ENCODE results near the gene PAPPA.

PAPPA gene

DNA sequence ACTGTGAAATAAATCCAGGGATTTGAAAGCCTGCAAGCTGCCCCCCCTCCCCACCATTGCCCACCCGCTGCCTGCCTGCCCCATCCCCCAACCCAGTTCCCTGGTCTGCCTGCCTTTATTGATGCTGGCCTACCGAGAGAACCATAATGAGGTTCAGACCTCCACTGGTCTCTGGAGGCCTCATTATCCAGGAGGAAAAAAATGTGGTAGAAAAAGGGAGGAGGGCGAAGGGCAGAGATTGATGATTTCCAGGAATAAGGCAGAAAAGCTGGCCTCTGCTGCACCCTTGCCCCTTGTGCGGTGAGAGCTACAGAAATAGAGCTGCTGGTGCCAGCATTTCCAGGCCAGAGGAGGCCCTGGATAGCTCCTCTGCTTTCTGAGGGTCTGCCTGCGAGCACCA, 216.1 kb downstream of the PAPPA start:
- DNase-seq, result no peak
- intact Hi-C loops (cut with DNase I), result no loop called here

- intact Hi-C loops (cut with DNase I), result no loop called here
- no peak for DNase-seq
Observed at GRCh38 chr9:116370556-116370955, 217.0 kb downstream of the PAPPA start.

GRCh38 chr9:116372081-116372673, 218.6 kb downstream of the PAPPA start:
- intact Hi-C loops (cut with DNase I), result no loop called here
- DNase-seq, result no peak

DNA sequence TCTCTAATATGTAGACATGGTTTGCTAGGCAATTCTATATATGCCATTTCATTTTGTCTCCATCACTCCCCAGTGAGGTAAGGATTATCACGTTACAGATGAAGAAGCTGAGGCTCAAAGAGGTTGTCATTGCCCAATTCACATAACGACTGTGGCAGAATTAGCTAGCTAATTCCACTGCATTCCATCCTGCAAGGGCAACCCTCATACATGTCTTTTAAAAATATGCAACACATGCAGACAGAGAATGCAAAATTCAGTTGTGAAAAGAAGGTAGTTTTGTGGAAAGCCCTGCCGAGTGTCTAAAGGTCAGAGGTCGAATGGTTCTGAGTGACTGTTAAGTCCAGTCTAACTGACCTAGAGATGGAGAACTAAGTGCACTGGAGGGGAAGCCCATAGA, 219.2 kb downstream of the PAPPA start:
- DNase-seq, result no peak
- intact Hi-C loops (cut with DNase I), result no loop called here

DNA sequence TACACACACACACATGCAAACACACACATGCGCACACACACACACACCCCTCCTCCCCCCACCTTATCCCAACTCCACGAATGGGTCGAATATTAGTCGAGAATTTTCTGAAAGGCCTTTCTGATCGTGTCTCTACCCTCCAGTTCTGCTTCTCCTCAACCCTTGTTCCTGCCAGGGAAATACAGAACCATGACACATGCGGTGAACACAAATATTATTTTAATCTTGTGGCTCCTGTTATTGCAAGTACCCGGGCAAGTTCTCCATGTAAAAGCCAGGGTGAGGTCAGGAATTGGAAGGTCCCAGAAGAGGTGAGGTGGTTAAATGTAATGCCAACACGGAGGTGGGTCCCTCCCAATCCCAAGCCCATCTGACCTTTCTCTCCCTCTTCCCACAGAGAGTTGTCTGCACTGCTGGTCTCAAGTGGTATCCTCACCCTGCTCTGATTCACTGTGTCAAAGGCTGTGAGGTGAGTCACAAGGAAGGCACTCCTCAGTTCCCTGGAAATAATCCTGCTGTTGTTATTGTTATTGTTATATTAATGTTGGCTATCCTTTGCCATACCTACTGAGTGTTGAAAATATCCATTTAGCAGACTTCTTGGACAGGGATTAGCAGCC, 223.7 kb downstream of the PAPPA start:
- no peak for DNase-seq

GRCh38 chr9:116378873-116379272, 225.3 kb downstream of the PAPPA start:
- DNase-seq, result no peak
- intact Hi-C loops (cut with DNase I), result no loop called here

More for the DNA sequence above, 223.7 kb downstream of the PAPPA start:
- intact Hi-C loops (cut with DNase I), result no loop called here

DNA sequence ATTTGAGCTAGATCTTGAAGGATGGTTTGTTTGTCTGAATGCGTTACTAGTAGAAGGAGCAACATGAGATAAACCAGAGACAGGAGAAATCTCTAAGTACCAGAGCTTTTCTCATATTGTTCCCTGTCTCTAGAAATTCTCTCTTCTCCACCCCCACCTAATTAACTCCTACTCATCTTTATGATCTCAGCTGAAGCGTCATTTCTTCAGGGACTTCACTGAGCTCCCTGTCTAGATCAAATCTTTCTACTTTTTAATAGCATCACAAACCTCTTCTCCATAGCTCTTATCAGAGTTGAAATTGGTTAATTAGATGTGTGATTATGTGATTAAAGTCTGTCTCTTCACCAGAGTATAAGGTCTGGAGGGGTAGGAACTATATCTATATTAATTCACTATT, 226.2 kb downstream of the PAPPA start:
- no peak for DNase-seq
- intact Hi-C loops (cut with DNase I), result no loop called here

GRCh38 chr9:116380496-116380995, 227.0 kb downstream of the PAPPA start:
- DNase-seq, result no peak
- intact Hi-C loops (cut with DNase I), result no loop called here

GRCh38 chr9:116381350-116381749, 227.8 kb downstream of the PAPPA start:
- intact Hi-C loops (cut with DNase I), result no loop called here
- DNase-seq, result no peak

GRCh38 chr9:116382053-116382452, 228.5 kb downstream of the PAPPA start:
- DNase-seq, result no peak
- intact Hi-C loops (cut with DNase I), result no loop called here

DNA sequence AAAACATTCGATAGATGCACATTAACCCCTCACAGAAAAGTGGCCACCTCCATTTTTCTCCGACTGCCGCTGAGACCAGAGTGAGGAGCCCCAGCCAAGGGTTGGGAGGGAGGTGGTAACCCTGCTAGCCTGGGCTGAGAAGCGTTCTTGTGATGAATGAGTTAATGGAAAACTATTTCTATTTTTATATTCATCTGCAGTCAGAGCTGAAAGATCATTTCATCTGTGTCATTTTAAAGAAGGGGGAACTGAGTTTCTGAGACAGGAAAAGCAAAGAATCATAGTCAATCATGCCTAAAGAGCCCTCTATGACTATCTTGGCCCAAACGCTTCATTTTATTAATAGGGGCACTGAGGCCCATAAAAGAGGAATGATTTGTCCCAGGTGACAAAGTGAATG, 229.5 kb downstream of the PAPPA start:
- intact Hi-C loops (cut with DNase I), result no loop called here
- no peak for DNase-seq

DNA sequence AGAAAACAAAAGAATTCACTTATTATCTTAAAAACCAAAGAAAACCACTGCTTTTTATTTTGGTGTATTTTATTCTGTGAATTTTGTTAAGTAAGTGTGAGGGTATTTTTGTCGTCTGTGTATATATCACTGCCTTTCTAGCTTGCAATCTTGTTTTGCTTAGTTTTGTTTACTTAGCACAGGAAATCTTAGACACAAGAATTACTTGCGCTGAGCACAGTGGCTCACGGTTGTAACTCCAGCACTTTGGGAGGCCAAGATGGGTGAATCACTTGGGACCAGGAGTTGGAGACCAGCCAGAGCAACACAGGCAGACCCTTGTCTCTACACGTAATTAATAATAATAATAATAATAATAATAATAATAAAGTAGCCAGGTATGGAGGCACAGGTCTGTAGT, 230.3 kb downstream of the PAPPA start:
- intact Hi-C loops (cut with DNase I), result no loop called here
- DNase-seq, result no peak

GRCh38 chr9:116387934-116388698, 234.5 kb downstream of the PAPPA start:
- DNase-seq, result peak in 1 of 10 donors; percentile 56
- intact Hi-C loops (cut with DNase I), result no loop called here

GRCh38 chr9:116389541-116390302, 236.1 kb downstream of the PAPPA start:
- intact Hi-C loops (cut with DNase I), result no loop called here
- DNase-seq, result no peak

DNA sequence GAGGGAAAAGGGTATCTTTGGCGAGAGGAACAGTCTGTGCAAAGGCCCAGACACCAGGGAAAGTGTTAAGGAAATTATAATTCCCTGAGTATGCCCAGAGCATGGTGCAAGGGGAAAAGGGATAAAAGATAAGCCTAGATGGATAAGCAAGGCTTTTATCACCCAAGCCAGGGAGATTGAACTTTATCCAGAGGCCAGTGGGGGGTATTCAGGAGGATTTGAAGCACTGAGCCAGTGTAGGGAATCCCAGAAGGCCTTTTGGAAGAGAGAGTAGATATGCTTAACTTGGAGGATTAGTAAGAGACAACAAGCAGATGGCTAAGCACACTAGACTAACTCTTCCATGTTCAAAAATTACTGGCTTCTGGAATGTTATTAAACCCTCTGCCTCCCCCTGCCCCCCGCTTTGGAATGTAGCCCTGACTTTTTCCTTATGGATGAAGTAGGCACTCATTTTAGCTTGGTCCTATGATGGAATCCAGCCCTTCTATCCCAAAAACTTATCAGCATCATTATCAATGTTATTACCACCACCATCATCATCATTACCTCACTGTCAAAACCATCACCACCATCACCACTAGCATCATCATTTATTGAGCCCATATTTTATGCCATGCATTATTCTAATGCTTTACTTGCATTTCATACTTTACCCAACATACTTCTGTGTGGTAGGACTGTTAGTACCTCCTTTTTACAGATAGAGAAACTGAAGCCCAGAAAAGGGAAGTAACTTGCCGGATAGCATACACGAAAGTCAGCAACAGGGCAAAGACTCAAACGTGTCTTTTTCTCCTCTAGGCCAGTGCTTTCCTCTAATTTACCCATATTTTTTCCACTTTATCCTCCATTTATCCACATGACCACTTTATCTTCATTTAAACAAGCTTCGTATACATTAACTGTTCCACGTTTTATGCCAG, 237.0 kb downstream of the PAPPA start:
- intact Hi-C loops (cut with DNase I), result no loop called here

GRCh38 chr9:116391306-116391900, 237.8 kb downstream of the PAPPA start:
- intact Hi-C loops (cut with DNase I), result no loop called here
- DNase-seq, result peak in 1 of 10 donors; percentile 52

More for the DNA sequence above, 237.0 kb downstream of the PAPPA start:
- DNase-seq, result no peak

DNA sequence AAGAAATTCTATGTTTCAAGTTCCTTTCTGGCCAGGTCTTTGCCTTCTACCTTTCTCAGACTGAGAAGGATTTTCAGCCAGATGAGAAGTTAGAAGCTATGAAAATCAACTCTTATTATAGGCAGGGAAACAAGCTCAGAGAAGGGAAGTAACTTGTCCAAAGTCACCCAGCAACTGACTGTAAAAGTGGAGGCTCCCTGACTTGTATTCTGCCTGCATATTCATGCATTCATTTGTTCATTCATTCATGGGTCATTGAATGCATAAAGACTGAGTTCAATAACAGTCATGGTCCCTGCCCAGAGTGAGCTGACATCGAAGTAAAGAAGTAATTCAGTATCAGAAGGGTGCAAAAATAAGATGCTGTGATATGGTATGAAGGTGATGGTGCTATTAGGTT, 239.6 kb downstream of the PAPPA start:
- intact Hi-C loops (cut with DNase I), result no loop called here
- no peak for DNase-seq

GRCh38 chr9:116394070-116394469, 240.5 kb downstream of the PAPPA start:
- intact Hi-C loops (cut with DNase I), result no loop called here
- no peak for DNase-seq

DNA sequence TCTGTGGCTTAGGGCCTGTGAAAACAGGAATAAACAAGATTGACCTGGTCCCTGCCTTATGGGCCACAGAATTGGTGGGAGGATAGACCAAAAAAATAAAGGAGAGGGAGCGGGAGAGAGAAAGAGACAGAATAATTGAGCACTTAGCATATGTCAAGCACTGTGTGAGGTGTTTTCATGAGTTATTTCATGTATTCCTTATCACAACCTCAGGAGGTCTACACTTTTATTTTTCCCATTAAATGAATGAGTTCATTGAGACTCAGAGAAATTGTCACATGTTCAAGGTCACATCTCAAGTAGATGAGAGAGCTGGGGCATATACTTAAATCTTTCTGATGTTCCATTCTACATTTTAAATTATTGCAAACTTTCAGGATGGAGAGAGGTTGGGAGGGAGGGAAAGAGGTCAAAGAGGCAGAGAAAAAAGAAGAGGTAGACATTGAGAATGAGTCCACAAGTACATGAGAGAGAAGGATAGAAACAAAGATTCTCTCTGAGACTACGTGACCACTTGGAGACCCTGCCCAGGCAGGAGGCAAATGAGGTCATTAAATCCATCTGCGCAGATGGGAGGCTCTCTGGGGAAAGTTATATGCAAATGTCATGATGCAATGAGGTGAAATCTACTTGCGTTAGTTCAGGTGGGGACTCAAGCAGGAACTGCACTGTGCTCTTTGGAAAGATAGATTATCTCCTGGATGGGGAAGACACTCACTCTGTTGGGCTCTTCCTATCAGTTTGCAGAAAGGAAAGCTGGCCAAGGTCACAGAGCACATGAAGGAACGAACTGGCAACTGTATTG, 241.5 kb downstream of the PAPPA start:
- intact Hi-C loops (cut with DNase I), result no loop called here
- no peak for DNase-seq

Data from posterior cingulate gyrus (tissue), 11 donors.